Measurements from ENCODE around the gene PARD6A. TPM values are rescaled to one million over a fixed set of nuclear protein-coding genes. Genes with fewer than 3 reads are reported as not detected.

The PARD6A gene
- total and polyA plus RNA-seq, 2 of the 13 experiments (the other 11 are each of a cell fraction or from before 2014, with no cell fraction given): 3.5 to 4.3 TPM

DNA sequence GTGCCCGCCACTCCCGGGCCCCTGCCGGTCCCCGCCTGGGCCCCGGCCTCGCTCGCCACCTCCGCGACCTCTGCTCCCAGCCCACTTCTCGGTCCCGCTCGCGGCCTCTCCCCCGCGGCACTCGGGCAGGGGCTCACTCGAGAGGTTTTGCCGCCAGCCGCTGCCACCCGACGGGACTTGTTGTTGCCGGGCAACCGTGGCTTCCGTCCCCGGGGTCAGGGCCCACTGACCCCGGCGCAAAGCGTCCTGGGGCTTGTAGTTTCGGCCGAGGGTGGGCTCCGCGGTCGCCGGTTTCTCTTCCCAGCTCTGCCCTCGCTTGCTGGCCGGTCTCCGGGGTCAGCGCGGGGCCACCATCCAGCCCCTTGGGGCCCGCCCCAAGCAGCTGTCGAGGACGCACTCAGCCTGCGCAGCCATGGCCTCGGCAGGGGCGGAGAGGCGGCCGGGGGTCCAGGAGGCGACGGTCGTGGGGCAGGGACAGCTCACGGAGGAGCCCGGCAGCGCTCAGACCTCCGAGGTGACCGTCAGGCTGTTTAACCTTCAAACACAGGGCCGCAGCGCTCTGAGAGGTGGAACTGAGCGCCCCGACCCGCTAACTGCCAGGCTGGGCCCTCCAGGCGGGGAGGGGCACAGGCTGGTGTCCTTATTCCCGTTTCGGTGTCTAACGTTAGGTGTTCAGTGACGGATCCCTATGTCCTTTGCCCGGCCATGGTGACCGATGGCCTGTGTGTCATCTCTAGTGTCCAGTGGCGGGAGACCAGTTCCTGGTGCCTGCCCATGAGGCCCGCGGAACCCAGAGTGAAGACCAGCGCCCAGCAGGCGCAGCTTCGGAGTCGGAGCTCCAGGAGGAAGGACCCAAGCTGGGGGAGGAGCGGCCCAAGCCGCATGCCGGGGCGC, 6.0 kb downstream of the PARD6A start, which contains the start of the genes C16orf86 and ENKD1 (continued):
- TF ChIP-seq, protein P1, sequence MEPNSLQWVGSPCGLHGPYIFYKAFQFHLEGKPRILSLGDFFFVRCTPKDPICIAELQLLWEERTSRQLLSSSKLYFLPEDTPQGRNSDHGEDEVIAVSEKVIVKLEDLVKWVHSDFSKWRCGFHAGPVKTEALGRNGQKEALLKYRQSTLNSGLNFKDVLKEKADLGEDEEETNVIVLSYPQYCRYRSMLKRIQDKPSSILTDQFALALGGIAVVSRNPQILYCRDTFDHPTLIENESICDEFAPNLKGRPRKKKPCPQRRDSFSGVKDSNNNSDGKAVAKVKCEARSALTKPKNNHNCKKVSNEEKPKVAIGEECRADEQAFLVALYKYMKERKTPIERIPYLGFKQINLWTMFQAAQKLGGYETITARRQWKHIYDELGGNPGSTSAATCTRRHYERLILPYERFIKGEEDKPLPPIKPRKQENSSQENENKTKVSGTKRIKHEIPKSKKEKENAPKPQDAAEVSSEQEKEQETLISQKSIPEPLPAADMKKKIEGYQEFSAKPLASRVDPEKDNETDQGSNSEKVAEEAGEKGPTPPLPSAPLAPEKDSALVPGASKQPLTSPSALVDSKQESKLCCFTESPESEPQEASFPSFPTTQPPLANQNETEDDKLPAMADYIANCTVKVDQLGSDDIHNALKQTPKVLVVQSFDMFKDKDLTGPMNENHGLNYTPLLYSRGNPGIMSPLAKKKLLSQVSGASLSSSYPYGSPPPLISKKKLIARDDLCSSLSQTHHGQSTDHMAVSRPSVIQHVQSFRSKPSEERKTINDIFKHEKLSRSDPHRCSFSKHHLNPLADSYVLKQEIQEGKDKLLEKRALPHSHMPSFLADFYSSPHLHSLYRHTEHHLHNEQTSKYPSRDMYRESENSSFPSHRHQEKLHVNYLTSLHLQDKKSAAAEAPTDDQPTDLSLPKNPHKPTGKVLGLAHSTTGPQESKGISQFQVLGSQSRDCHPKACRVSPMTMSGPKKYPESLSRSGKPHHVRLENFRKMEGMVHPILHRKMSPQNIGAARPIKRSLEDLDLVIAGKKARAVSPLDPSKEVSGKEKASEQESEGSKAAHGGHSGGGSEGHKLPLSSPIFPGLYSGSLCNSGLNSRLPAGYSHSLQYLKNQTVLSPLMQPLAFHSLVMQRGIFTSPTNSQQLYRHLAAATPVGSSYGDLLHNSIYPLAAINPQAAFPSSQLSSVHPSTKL (CRISPR knock-in tag; IDR thresholded peaks at IDR 0.05): no peak
- TF ChIP-seq MYPOP (CRISPR knock-in tag; IDR thresholded peaks at IDR 0.05): 0 out of 2 replicates have a peak, but pooled peaks have one; percentile 6
- TF ChIP-seq ZKSCAN8 (CRISPR knock-in tag; IDR thresholded peaks at IDR 0.05; ENCODE audit: borderline replicate concordance): no peak
- peak; percentile 85 for TF ChIP-seq HNRNPK (IDR thresholded peaks at IDR 0.05; ENCODE audit: low read depth, low read length, poor library complexity, severe bottlenecking)
- TF ChIP-seq SATB2 (CRISPR knock-in tag; IDR thresholded peaks at IDR 0.05): peak; percentile 75
- TF ChIP-seq ZNF883 (CRISPR knock-in tag; IDR thresholded peaks at IDR 0.05; ENCODE audit: not compliant biosample characterization): peak; percentile 57
- no peak for TF ChIP-seq MED8 (CRISPR knock-in tag; IDR thresholded peaks at IDR 0.05; ENCODE audit: insufficient replicate concordance)
- TF ChIP-seq ZNF563 (CRISPR knock-in tag; IDR thresholded peaks at IDR 0.05): peak; percentile 54; the same call in 1 of the 2 replicates
- TF ChIP-seq TAF1 (CRISPR knock-in tag; IDR thresholded peaks at IDR 0.05): peak; percentile 69
- no peak for TF ChIP-seq U2AF2 (IDR thresholded peaks at IDR 0.05; ENCODE audit: low read depth, low read length)
- TF ChIP-seq, protein P2, sequence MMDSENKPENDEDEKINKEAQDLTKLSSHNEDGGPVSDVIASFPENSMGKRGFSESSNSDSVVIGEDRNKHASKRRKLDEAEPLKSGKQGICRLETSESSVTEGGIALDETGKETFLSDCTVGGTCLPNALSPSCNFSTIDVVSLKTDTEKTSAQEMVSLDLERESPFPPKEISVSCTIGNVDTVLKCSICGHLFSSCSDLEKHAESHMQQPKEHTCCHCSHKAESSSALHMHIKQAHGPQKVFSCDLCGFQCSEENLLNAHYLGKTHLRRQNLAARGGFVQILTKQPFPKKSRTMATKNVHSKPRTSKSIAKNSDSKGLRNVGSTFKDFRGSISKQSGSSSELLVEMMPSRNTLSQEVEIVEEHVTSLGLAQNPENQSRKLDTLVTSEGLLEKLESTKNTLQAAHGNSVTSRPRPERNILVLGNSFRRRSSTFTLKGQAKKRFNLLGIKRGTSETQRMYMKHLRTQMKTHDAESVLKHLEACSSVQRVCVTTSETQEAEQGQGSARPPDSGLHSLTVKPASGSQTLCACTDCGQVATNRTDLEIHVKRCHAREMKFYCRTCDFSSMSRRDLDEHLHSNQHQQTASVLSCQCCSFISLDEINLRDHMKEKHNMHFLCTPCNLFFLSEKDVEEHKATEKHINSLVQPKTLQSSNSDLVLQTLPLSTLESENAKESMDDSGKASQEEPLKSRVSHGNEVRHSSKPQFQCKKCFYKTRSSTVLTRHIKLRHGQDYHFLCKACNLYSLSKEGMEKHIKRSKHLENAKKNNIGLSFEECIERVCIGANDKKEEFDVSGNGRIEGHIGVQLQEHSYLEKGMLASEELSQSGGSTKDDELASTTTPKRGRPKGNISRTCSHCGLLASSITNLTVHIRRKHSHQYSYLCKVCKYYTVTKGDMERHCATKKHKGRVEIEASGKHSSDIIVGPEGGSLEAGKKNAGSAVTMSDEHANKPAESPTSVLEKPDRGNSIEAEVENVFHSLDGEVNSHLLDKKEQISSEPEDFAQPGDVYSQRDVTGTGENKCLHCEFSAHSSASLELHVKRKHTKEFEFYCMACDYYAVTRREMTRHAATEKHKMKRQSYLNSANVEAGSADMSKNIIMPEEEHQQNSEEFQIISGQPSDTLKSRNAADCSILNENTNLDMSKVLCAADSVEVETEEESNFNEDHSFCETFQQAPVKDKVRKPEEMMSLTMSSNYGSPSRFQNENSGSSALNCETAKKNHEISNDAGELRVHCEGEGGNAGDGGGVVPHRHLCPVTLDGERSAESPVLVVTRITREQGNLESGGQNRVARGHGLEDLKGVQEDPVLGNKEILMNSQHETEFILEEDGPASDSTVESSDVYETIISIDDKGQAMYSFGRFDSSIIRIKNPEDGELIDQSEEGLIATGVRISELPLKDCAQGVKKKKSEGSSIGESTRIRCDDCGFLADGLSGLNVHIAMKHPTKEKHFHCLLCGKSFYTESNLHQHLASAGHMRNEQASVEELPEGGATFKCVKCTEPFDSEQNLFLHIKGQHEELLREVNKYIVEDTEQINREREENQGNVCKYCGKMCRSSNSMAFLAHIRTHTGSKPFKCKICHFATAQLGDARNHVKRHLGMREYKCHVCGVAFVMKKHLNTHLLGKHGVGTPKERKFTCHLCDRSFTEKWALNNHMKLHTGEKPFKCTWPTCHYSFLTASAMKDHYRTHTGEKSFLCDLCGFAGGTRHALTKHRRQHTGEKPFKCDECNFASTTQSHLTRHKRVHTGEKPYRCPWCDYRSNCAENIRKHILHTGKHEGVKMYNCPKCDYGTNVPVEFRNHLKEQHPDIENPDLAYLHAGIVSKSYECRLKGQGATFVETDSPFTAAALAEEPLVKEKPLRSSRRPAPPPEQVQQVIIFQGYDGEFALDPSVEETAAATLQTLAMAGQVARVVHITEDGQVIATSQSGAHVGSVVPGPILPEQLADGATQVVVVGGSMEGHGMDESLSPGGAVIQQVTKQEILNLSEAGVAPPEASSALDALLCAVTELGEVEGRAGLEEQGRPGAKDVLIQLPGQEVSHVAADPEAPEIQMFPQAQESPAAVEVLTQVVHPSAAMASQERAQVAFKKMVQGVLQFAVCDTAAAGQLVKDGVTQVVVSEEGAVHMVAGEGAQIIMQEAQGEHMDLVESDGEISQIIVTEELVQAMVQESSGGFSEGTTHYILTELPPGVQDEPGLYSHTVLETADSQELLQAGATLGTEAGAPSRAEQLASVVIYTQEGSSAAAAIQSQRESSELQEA (CRISPR knock-in tag; IDR thresholded peaks at IDR 0.05; ENCODE audit: not compliant biosample characterization): no peak
- TF ChIP-seq HCFC1 (IDR thresholded peaks at IDR 0.05; ENCODE audit: low read depth, low read length): peak; percentile 96
- TF ChIP-seq TEAD3 (CRISPR knock-in tag; optimal IDR thresholded peaks at IDR 0.05; ENCODE audit: borderline replicate concordance): no peak
- no peak for TF ChIP-seq ZZZ3 (CRISPR knock-in tag; IDR thresholded peaks at IDR 0.05; ENCODE audit: borderline replicate concordance)

All from HepG2 (cell line).